AG04450 (cell line): ENCODE measurements around the gene RAPGEF5. TPM values are rescaled to one million over a fixed set of nuclear protein-coding genes. Genes with fewer than 3 reads are reported as not detected.

Source experiments
- CTCF ChIA-PET: fragments of 300-600, 350-600 bp; formaldehyde crosslinking; extraction: SDS; loops from one replicate; lab custom pipeline; 2022; ENCODE audit warnings: antibody characterized with exemption, inconsistent platforms; lab: Charles Lee
- POLR2A ChIA-PET: fragments of 350-600 bp; formaldehyde crosslinking; extraction: SDS; loops from one replicate; lab custom pipeline; 2021; ENCODE audit warnings: antibody characterized with exemption, inconsistent platforms; lab: Yijun Ruan, JAX
- DNase-seq: peaks from one replicate; pipeline ENCODE4 v3.0.0-alpha.2; 2011; ENCODE audit warnings: low read depth, low spot score
- H3K27ac ChIP-seq: one replicate; pipeline ENCODE4 v1.5.1; 2012; ENCODE audit warnings: low read depth, low read length, control low read depth
- H3K27me3 ChIP-seq: one replicate; pipeline ENCODE4 v1.6.0; 2012; ENCODE audit warnings: low read length; ENCODE audit not compliant: control insufficient read depth, insufficient read depth
- H3K4me3 ChIP-seq: 2 replicates; pipeline ENCODE4 v1.5.1; 2011; ENCODE audit warnings: mild to moderate bottlenecking, low read depth, low read length, control low read depth
- H3K9me3 ChIP-seq: 2 replicates; pipeline ENCODE4 v1.5.1; 2012; ENCODE audit warnings: low read length; ENCODE audit not compliant: control insufficient read depth, insufficient read depth
- polyA plus RNA-seq: library from polyadenylated mRNA; depleted of rRNA; stranded (reverse); fragments of >200 nt; gene quantifications from 2 replicates; pipeline ENCODE4 v1.2.3, GENCODE V29; 2011
- TF ChIP-seq, protein P1 (sequence below): IDR thresholded peaks from 2 replicates; pipeline ENCODE4 v1.5.1; 2011; ENCODE audit warnings: low read depth, low read length, control low read depth, inconsistent platforms

RAPGEF5 gene
- polyA plus RNA-seq, 1 experiment: 0.16 TPM

DNA sequence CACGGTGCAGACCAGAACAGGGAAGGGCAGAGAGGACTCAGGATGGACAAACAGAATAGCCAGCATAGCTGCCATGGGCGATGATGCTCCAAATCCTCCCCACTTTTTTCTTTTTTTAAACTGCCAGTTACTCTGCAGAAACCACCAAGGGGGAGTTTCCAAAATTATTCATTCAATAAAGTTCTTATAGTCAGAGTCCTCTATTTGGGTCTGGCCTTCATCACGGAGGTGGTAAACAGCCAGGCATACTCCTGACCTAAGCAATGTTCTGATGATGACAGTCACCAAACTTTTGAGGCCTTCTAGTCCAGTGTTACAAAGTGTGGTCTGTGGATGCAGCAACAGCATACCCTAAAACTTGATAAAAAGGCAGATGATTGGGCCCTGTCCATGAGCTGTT is 12.3 kb downstream of the RAPGEF5 start:
- ChIA-PET CTCF (interaction anchor here (0.6 kb wide), 1 partner anchor 12 kb away, joined by 3 read pairs; no protein-coding TSS in a partner anchor), POLR2A (no interaction called here)
- no peaks in the 10 kb centered on the region for H3K27me3 ChIP-seq
- no peak overlapping the region for H3K27ac ChIP-seq
- TF ChIP-seq, protein P1, sequence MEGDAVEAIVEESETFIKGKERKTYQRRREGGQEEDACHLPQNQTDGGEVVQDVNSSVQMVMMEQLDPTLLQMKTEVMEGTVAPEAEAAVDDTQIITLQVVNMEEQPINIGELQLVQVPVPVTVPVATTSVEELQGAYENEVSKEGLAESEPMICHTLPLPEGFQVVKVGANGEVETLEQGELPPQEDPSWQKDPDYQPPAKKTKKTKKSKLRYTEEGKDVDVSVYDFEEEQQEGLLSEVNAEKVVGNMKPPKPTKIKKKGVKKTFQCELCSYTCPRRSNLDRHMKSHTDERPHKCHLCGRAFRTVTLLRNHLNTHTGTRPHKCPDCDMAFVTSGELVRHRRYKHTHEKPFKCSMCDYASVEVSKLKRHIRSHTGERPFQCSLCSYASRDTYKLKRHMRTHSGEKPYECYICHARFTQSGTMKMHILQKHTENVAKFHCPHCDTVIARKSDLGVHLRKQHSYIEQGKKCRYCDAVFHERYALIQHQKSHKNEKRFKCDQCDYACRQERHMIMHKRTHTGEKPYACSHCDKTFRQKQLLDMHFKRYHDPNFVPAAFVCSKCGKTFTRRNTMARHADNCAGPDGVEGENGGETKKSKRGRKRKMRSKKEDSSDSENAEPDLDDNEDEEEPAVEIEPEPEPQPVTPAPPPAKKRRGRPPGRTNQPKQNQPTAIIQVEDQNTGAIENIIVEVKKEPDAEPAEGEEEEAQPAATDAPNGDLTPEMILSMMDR: no peak
- DNase-seq: no peak
- no peak overlapping the region for H3K4me3 ChIP-seq
- no peaks in the 10 kb centered on the region for H3K9me3 ChIP-seq

DNA sequence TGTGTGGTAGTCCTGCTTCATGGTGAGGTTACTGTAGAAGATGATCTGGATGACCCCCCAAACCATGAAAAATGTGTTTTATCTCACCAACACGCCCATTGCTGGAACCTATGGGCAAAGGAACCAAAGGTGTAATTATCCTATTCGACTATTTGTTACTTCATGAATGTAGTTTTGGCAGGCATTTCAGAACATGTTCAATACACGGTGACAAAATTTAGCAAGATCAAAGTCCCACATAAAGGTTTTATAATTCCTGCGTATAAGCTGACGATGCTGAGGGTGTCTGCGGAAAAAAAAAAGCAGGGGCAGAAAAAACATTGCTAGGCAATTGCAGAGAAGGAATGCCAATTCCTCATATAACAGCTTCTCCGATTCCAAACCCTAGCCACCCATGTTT is 13.3 kb downstream of the RAPGEF5 start:
- no peak overlapping the region for H3K4me3 ChIP-seq
- TF ChIP-seq, protein P1: no peak
- no peaks in the 10 kb centered on the region for H3K27me3 ChIP-seq
- no peaks in the 10 kb centered on the region for H3K9me3 ChIP-seq
- H3K27ac ChIP-seq: no peak overlapping the region
- ChIA-PET CTCF (no interaction called here), POLR2A (no interaction called here)
- no peak for DNase-seq

DNA sequence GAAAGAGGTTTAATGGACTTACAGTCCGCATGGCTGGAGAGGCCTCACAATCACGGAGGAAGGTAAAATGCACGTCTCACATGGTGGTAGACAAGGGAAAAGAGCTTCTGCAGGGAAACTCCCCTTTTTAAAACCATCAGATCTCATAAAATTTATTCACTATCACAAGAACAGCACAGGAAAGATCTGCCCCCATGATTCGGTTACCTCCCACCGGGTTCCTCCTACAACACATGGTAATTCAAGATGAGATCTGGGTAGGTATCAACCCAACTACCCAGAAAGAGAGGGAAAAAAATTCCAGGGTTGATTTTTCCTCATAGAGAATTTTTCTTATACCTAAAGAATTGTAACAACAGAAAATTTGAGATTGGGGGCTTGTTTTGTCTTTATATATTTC is 13.9 kb downstream of the RAPGEF5 start:
- no peaks in the 10 kb centered on the region for H3K9me3 ChIP-seq
- POLR2A ChIA-PET: no interaction called here
- CTCF ChIA-PET: no interaction called here

DNA sequence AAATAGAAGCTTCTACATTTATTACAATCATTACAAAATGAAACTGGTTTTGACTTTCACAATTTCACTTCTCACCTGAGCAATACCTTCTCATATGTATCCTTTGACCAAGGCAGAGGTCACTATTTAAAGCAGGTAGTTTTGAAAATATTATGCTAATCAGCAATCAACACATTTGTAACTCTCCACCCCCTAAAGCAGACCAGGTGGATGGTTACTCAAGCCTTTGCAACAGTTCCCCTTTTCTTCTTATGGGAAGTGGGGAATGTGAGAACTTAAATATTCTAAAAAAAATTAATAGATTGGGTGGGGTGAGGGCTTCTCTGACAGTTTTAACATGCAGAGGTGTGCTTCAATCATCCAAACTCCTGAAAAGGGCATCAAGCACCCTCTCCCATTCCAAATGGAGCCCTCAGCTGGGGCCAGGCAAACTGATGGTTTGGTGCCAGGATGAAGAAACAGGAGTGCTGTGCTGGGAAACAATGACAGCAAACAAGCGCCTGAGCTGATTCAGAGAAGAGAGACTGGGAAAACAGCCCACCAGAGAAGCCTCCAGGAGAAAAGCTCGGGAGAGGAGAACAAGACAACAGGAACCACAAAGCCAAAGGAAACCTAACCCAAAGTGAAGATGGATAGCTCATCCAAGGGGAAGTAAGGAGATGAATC is 17.1 kb downstream of the RAPGEF5 start:
- POLR2A ChIA-PET: no interaction called here
- TF ChIP-seq, protein P1: no peak
- CTCF ChIA-PET: no interaction called here
- Histone ChIP-seq H3K27ac (no peak overlapping the region), H3K27me3 (no peaks in the 10 kb centered on the region), H3K9me3 (no peaks in the 10 kb centered on the region), H3K4me3 (no peak overlapping the region)
- DNase-seq: no peak

More for the DNA sequence above, 13.9 kb downstream of the RAPGEF5 start:
- TF ChIP-seq, protein P1: no peak
- Histone ChIP-seq H3K4me3 (no peak overlapping the region), H3K27me3 (no peaks in the 10 kb centered on the region), H3K27ac (no peak overlapping the region)
- DNase-seq: no peak

DNA sequence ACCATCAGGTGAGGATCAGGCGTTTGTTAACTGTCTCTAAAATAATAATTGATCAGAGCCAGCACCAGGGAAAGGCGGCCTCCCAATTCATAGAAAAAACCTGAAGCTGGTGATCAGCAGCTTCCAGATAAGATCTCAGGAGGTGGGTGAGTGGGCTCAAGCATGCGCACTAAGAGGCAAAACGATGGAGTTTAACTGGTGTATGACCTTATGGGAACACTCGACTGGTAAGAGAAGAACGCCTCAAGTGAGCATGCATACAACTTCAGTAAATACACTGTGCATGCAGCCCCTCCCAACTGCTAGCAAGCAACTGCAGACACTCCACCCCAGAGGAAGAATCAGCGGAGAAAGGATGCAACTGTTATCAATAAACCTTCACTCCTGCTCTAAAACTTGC is 18.1 kb downstream of the RAPGEF5 start:
- Histone ChIP-seq H3K27me3 (no peaks in the 10 kb centered on the region), H3K27ac (no peak overlapping the region), H3K9me3 (no peaks in the 10 kb centered on the region), H3K4me3 (no peak overlapping the region)
- no peak for DNase-seq
- ChIA-PET CTCF (interaction anchor here (1.6 kb wide), 1 partner anchor 256 kb away, joined by 3 read pairs; no protein-coding TSS in a partner anchor), POLR2A (no interaction called here)
- TF ChIP-seq, protein P1: no peak
